Kidney (tissue), 14 donors: ENCODE measurements around the gene FAP. TPM values are rescaled to one million over a fixed set of nuclear protein-coding genes. Genes with fewer than 3 reads are reported as not detected.

ENCODE experiments used
- DNase-seq, 5 donors: peaks; one replicate each; pipeline ENCODE4 v3.0.0-alpha.2; 2013 to 2020
- FAIRE-seq: peaks from 2 replicates; lab custom pipeline; 2012; peaks lifted over from hg19 to GRCh38; lab: Jason Lieb, UNC
- H3K27ac ChIP-seq, 2 donors: one replicate each; pipeline ENCODE4 v1.7.0; 2013; ENCODE audit warnings: low read depth in 2 of 2, low read length in 2 of 2, inconsistent platforms in 1 of 2
- H3K27me3 ChIP-seq: one replicate; pipeline ENCODE4 v1.7.1; 2013; ENCODE audit warnings: low read length, inconsistent platforms; ENCODE audit not compliant: control insufficient read depth, insufficient read depth
- H3K36me3 ChIP-seq, 3 donors: one replicate each; pipeline versions ENCODE4 v1.7.0 to v1.7.1; 2013; ENCODE audit warnings: low read length in 3 of 3, control low read depth in 1 of 3, inconsistent platforms in 1 of 3; ENCODE audit not compliant: insufficient read depth in 3 of 3, control insufficient read depth in 2 of 3
- H3K4me1 ChIP-seq, 3 donors: one replicate each; pipeline versions ENCODE4 v1.7.0 to v1.7.1; 2013; ENCODE audit warnings: low read length in 3 of 3, inconsistent platforms in 1 of 3, low read depth in 1 of 3; ENCODE audit not compliant: control insufficient read depth in 2 of 3, insufficient read depth in 2 of 3
- H3K4me3 ChIP-seq, 3 donors: one replicate each; pipeline versions ENCODE4 v1.7.0 to v1.8.1; 2013; ENCODE audit warnings: low read length in 3 of 3, control low read depth in 1 of 3, inconsistent platforms in 1 of 3
- H3K9ac ChIP-seq, 3 donors: one replicate each; pipeline versions ENCODE4 v1.7.0 to v1.7.1; 2013; ENCODE audit warnings: low read length in 3 of 3, control low read depth in 1 of 3, inconsistent platforms in 1 of 3
- H3K9me3 ChIP-seq, 3 donors: one replicate each; pipeline versions ENCODE4 v1.7.0 to v1.7.1; 2013; ENCODE audit warnings: low read length in 3 of 3, control low read depth in 1 of 3, inconsistent platforms in 1 of 3; ENCODE audit not compliant: control insufficient read depth in 2 of 3, insufficient read depth in 1 of 3
- intact Hi-C: fragments of 100-400 bp; cut with DNase I; formaldehyde crosslinking; loops from one replicate; pipeline ENCODE4 v1.11.1; 2022
- polyA plus RNA-seq: library from polyadenylated mRNA; stranded (reverse); fragments of 350-450 nt; fragmentation: Illumina TruSeq; extraction: RNeasy Lipid Tissue Mini Kit (QIAGEN cat#74804); gene quantifications from one replicate; pipeline ENCODE4 v1.2.3, GENCODE V29; 2014; ENCODE audit warnings: low read depth, low replicate concordance; ENCODE audit not compliant: insufficient read depth
- total RNA-seq: library from RNA; stranded (reverse); fragmentation: NEBNext Ultra II Directional; extraction: Animal tissue kit (Norgen Biotek cat#: 25700); gene quantifications from one replicate; pipeline ENCODE4 v1.2.1, GENCODE V29; 2021
- TF ChIP-seq, protein P1 (sequence below): IDR thresholded peaks from 3 replicates; pipeline ENCODE4 v1.5.1; 2012; ENCODE audit warnings: mild to moderate bottlenecking, moderate library complexity, borderline replicate concordance; ENCODE audit not compliant: insufficient read depth; ENCODE audit errors: extremely low read depth
- donor health status: control.
- donor health status: control.
- donor health status: control.
- donor health status: control.
- donor health status: control.
- donor health status: DM: yes; HTN: yes; CAD: no.
- donor health status: Normal renal cell carcinoma (clear cell type).

Gene FAP
- total and polyA plus RNA-seq, 2 donors from 2014 or later, result 0.45 to 3.3 TPM

- no peak overlapping the region for H3K4me3 ChIP-seq
- H3K9me3 ChIP-seq, result no peaks in the 10 kb centered on the region
- H3K27ac ChIP-seq, result no peak overlapping the region
- TF ChIP-seq, protein P1, sequence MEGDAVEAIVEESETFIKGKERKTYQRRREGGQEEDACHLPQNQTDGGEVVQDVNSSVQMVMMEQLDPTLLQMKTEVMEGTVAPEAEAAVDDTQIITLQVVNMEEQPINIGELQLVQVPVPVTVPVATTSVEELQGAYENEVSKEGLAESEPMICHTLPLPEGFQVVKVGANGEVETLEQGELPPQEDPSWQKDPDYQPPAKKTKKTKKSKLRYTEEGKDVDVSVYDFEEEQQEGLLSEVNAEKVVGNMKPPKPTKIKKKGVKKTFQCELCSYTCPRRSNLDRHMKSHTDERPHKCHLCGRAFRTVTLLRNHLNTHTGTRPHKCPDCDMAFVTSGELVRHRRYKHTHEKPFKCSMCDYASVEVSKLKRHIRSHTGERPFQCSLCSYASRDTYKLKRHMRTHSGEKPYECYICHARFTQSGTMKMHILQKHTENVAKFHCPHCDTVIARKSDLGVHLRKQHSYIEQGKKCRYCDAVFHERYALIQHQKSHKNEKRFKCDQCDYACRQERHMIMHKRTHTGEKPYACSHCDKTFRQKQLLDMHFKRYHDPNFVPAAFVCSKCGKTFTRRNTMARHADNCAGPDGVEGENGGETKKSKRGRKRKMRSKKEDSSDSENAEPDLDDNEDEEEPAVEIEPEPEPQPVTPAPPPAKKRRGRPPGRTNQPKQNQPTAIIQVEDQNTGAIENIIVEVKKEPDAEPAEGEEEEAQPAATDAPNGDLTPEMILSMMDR, result no peak
- H3K27me3 ChIP-seq, result no peaks in the 10 kb centered on the region
- DNase-seq (peak in 1 of 5 donors; percentile 24), FAIRE-seq (no peak)
- no peaks in the 10 kb centered on the region for H3K36me3 ChIP-seq
- intact Hi-C loops, result no loop called here
- no peak overlapping the region for H3K9ac ChIP-seq
- no peaks in the 10 kb centered on the region for H3K4me1 ChIP-seq
Observed at GRCh38 chr2:162217598-162217997, 25.6 kb downstream of the FAP start.

DNA sequence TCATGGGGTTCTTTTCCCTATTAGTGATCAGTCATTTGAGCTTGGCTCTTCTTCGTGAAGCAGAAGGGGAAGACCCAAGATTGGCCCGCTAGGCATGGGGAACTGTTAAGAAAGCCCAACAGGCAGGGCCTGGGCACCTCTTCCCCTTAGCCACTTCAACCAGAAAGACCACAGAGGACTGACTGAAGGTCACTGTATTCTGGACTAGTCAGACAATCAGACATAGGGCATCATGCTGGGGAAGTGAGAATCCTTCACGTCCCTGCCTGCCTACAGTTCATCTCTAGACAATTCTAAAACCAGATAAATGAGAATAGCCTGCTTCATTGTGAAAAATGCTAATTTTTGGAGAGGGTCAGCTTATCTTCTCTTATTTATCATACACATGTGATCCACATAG is 28.1 kb downstream of the FAP start:
- H3K4me1 ChIP-seq, result no peaks in the 10 kb centered on the region
- no peak overlapping the region for H3K9ac ChIP-seq
- intact Hi-C loops, result no loop called here
- no peaks in the 10 kb centered on the region for H3K27me3 ChIP-seq
- no peaks in the 10 kb centered on the region for H3K36me3 ChIP-seq
- H3K9me3 ChIP-seq, result no peaks in the 10 kb centered on the region
- no peak overlapping the region for H3K4me3 ChIP-seq
- no peak for FAIRE-seq
- TF ChIP-seq, protein P1, result no peak
- DNase-seq, result no peak
- H3K27ac ChIP-seq, result no peak overlapping the region

DNA sequence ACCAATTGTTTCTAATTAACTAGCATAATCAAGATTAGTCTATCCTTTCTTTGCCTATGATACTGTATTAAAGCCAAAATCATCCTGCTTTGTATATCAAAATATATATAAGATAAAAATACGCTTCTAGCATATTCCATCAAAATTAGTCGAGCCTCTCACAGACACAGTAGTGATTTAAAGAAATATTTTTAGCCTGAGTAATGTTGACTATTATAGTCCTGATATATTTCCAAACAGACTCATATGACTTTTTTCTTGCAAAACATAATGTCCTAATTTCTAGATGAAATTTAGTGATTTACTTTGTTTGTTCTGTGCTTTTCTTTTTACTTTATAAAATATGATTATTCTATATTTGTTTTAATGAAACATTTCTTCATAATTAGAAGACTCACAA is 30.9 kb downstream of the FAP start:
- Histone ChIP-seq H3K4me1 (no peaks in the 10 kb centered on the region), H3K9me3 (no peaks in the 10 kb centered on the region), H3K4me3 (no peak overlapping the region), H3K27me3 (no peaks in the 10 kb centered on the region), H3K9ac (no peak overlapping the region), H3K27ac (no peak overlapping the region), H3K36me3 (no peaks in the 10 kb centered on the region)
- TF ChIP-seq, protein P1, result no peak
- FAIRE-seq (peak; percentile 29), DNase-seq (no peak)
- intact Hi-C loops, result no loop called here

DNA sequence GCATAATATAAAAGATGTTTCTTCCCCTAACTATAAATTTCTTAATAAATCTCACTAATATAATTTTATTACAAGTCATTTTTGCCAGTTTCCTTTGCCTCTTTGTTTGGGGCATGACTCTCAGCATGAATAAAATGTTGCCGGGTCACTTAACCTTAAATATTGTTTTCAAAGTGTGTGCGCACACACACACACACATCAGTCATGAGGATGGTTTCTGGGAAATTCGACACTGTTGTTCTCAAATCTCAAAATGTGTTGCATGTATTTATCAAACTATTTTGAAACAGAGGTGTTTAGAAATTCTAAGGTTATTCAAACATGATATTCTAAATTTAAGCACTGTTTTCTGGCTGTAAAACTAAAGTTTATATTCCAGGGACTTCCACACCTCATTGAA is 31.5 kb downstream of the FAP start:
- TF ChIP-seq, protein P1, result no peak
- Histone ChIP-seq H3K9me3 (no peaks in the 10 kb centered on the region), H3K27me3 (no peaks in the 10 kb centered on the region), H3K4me3 (no peak overlapping the region), H3K27ac (no peak overlapping the region), H3K4me1 (no peaks in the 10 kb centered on the region), H3K36me3 (no peaks in the 10 kb centered on the region), H3K9ac (no peak overlapping the region)
- no peak for FAIRE-seq
- intact Hi-C loops, result no loop called here
- DNase-seq, result no peak
